Brain microvascular endothelial cell (primary cell): ENCODE data around the gene RAB33A.

Experiments
- DNase-seq: peaks from one replicate; pipeline ENCODE4 v3.0.0-alpha.2; 2020
- H3K27ac ChIP-seq: fragments of 250-450 bp; sonication (Bioruptor Pico); 2 replicates; pipeline ENCODE4 v1.5.1; 2020; ENCODE audit warnings: mild to moderate bottlenecking, moderate library complexity
- H3K27me3 ChIP-seq: fragments of 250-450 bp; sonication (Bioruptor Pico); replicated peaks from 2 replicates; pipeline ENCODE4 v1.5.1; 2020; ENCODE audit warnings: mild to moderate bottlenecking
- H3K36me3 ChIP-seq: fragments of 250-450 bp; sonication (Bioruptor Pico); replicated peaks from 2 replicates; pipeline ENCODE4 v1.5.1; 2020; ENCODE audit warnings: mild to moderate bottlenecking
- H3K4me3 ChIP-seq: 2 replicates; pipeline ENCODE4 v1.5.1; 2011; ENCODE audit warnings: low read depth, mild to moderate bottlenecking, control low read depth, low read length, moderate library complexity
- CTCF ChIP-seq: IDR thresholded peaks from 2 replicates; pipeline ENCODE4 v1.5.1; 2011; ENCODE audit warnings: low read depth, mild to moderate bottlenecking, moderate library complexity, low read length, control low read depth, inconsistent platforms; ENCODE audit errors: missing control alignments
- in situ Hi-C: cut with HindIII; loops from 2 replicates; pipeline ENCODE4 v1.10.0; 2017; ENCODE audit warnings: low sequenced_read_pairs, low pct_ligation_motif_present

The RAB33A gene

GRCh38 chrX:130204647-130205046 is 32.9 kb downstream of the RAB33A start:
- no peak for DNase-seq
- Histone ChIP-seq H3K27me3 (no peaks in the 10 kb centered on the region), H3K36me3 (no peaks in the 10 kb centered on the region), H3K4me3 (no peak overlapping the region), H3K27ac (no peak overlapping the region)
- TF ChIP-seq CTCF, result no peak
- in situ Hi-C loops, result no loop called here

GRCh38 chrX:130211415-130212186 is 39.8 kb downstream of the RAB33A start:
- Histone ChIP-seq H3K36me3 (no peaks in the 10 kb centered on the region), H3K4me3 (no peak overlapping the region), H3K27me3 (no peaks in the 10 kb centered on the region), H3K27ac (no peak overlapping the region)
- in situ Hi-C loops, result no loop called here
- TF ChIP-seq CTCF, result no peak
- no peak for DNase-seq

GRCh38 chrX:130212371-130212770 is 40.6 kb downstream of the RAB33A start:
- in situ Hi-C loops, result no loop called here
- Histone ChIP-seq H3K4me3 (no peak overlapping the region), H3K36me3 (no peaks in the 10 kb centered on the region), H3K27ac (no peak overlapping the region), H3K27me3 (no peaks in the 10 kb centered on the region)
- no peak for TF ChIP-seq CTCF
- DNase-seq, result no peak

GRCh38 chrX:130213376-130213775 is 41.6 kb downstream of the RAB33A start:
- no peak for TF ChIP-seq CTCF
- in situ Hi-C loops, result no loop called here
- H3K4me3 ChIP-seq, result no peak overlapping the region

GRCh38 chrX:130216320-130216719 is 44.6 kb downstream of the RAB33A start:
- DNase-seq, result peak; percentile 4
- Histone ChIP-seq H3K27ac (no peak overlapping the region), H3K27me3 (no peaks in the 10 kb centered on the region), H3K36me3 (no peaks in the 10 kb centered on the region), H3K4me3 (no peak overlapping the region)
- no peak for TF ChIP-seq CTCF
- in situ Hi-C loops, result no loop called here

More at GRCh38 chrX:130213376-130213775, 41.6 kb downstream of the RAB33A start:
- no peaks in the 10 kb centered on the region for H3K27me3 ChIP-seq
- no peak overlapping the region for H3K27ac ChIP-seq
- no peak for DNase-seq
- no peaks in the 10 kb centered on the region for H3K36me3 ChIP-seq

GRCh38 chrX:130224810-130225209 is 53.0 kb downstream of the RAB33A start:
- DNase-seq, result no peak
- Histone ChIP-seq H3K27ac (no peak overlapping the region), H3K27me3 (no peaks in the 10 kb centered on the region), H3K36me3 (no peaks in the 10 kb centered on the region), H3K4me3 (no peak overlapping the region)
- no peak for TF ChIP-seq CTCF
- in situ Hi-C loops, result no loop called here
